Measurements from ENCODE around the gene BCL2.
"Not testable (repeated sequence)": the region's sequence is repeated elsewhere in the genome, so short reads cannot be mapped to it uniquely, and the experiment has no call there.

The BCL2 gene

GRCh38 chr18:63234432-63234831, 85.1 kb downstream of the BCL2 start:
- no peak for DNase-seq (ENCODE audit: low read depth in 2 of 2)

GRCh38 chr18:63233334-63233733, 86.2 kb downstream of the BCL2 start:
- no peak for DNase-seq (ENCODE audit: low read depth in 2 of 2)

GRCh38 chr18:63232826-63233225, 86.7 kb downstream of the BCL2 start:
- DNase-seq (ENCODE audit: low read depth in 2 of 2) = no peak

- no peak for DNase-seq (ENCODE audit: low read depth in 2 of 2)
Observed at GRCh38 chr18:63229971-63230370, 89.6 kb downstream of the BCL2 start.

GRCh38 chr18:63225434-63225833, 94.1 kb downstream of the BCL2 start:
- DNase-seq (ENCODE audit: low read depth in 2 of 2) = no peak

- DNase-seq (ENCODE audit: low read depth in 2 of 2) = peak in 1 of 2 donors; percentile 34
Observed at GRCh38 chr18:63224630-63225029, 94.9 kb downstream of the BCL2 start.

- DNase-seq (ENCODE audit: low read depth in 2 of 2) = no peak
Observed at GRCh38 chr18:63223837-63224236, 95.7 kb downstream of the BCL2 start.

GRCh38 chr18:63220903-63221302, 98.7 kb downstream of the BCL2 start:
- DNase-seq (ENCODE audit: low read depth in 2 of 2) = no peak

GRCh38 chr18:63218472-63218871, 101.1 kb downstream of the BCL2 start:
- DNase-seq (ENCODE audit: low read depth in 2 of 2) = no peak

GRCh38 chr18:63216516-63217311, 102.9 kb downstream of the BCL2 start:
- DNase-seq (ENCODE audit: low read depth in 2 of 2) = no peak

GRCh38 chr18:63213936-63214671, 105.5 kb downstream of the BCL2 start:
- DNase-seq (ENCODE audit: low read depth in 2 of 2) = no peak

GRCh38 chr18:63213331-63213900, 106.2 kb downstream of the BCL2 start:
- no peak for DNase-seq (ENCODE audit: low read depth in 2 of 2)

GRCh38 chr18:63210521-63210920, 109.0 kb downstream of the BCL2 start:
- no peak for DNase-seq (ENCODE audit: low read depth in 2 of 2)

GRCh38 chr18:63208676-63209075, 110.9 kb downstream of the BCL2 start:
- no peak for DNase-seq (ENCODE audit: low read depth in 2 of 2)

- DNase-seq (ENCODE audit: low read depth in 2 of 2) = no peak
Observed at GRCh38 chr18:63207835-63208234, 111.7 kb downstream of the BCL2 start.

- DNase-seq (ENCODE audit: low read depth in 2 of 2) = no peak
Observed at GRCh38 chr18:63207143-63207790, 112.3 kb downstream of the BCL2 start.

- DNase-seq (ENCODE audit: low read depth in 2 of 2) = no peak
Observed at GRCh38 chr18:63206433-63207142, 113.0 kb downstream of the BCL2 start.

- DNase-seq (ENCODE audit: low read depth in 2 of 2) = no peak
Observed at GRCh38 chr18:63205791-63206252, 113.7 kb downstream of the BCL2 start.

GRCh38 chr18:63203497-63203896, 116.1 kb downstream of the BCL2 start:
- no peak for DNase-seq (ENCODE audit: low read depth in 2 of 2)

GRCh38 chr18:63202828-63203227, 116.7 kb downstream of the BCL2 start:
- no peak for DNase-seq (ENCODE audit: low read depth in 2 of 2)

GRCh38 chr18:63201456-63201855, 118.1 kb downstream of the BCL2 start:
- DNase-seq (ENCODE audit: low read depth in 2 of 2) = not testable (repeated sequence)
